Activated naive CD4-positive, alpha-beta T cell (primary cell): ENCODE measurements around the gene KLHL29.
"Not testable (repeated sequence)": the region's sequence is repeated elsewhere in the genome, so short reads cannot be mapped to it uniquely, and the experiment has no call there.

Experiments
- DNase-seq, 4 experiments: peaks; one replicate each; lab custom pipeline; 2025; lab: John Stamatoyannopoulos, UW

Gene KLHL29

DNA sequence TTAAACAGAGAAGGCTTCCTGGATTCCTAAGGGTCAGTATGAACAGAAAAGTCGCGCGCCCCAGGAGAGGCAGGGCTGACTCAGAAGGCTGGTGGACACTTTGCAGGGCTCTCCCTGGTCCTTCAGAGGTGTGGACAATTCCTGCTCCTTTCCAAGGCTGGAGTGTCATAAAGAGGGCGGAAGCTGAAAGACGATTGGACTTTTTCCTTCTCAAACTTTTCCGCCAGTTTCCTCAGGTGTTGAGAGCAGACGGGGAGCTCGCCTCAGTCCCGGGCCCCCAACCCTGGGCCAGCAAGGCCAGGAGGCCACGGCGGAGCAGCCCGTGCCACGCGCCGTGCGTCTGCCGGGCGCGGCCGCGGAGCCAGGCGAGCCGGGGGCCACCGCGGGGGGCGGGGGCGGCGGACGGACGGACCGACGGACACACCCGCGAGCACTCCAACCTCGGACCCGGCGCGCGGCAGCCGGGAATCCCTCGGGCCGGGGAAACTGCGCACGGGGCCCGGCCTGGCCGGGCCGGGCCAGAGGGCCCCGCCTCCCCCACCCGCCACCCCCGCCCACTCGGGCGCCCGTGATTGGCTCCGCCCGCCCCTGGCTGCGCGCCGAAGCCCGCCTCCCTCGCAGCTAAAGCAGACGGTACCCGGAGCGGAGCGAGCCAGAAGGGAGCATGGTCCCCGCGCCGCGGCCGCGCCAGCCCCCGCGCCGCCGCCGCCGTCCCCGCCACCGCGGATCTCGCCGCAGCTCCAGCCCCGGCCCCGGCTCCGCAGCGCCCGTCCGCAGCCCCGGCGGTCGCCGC, at the start of gene KLHL29:
KLHL29 (plus strand) TSS at position 629 of the 793 bp plus-strand sequence. CDS start 177,018 bp downstream, outside the sequence.
- peak; percentile 15 to 79 (median 60) for DNase-seq

DNA sequence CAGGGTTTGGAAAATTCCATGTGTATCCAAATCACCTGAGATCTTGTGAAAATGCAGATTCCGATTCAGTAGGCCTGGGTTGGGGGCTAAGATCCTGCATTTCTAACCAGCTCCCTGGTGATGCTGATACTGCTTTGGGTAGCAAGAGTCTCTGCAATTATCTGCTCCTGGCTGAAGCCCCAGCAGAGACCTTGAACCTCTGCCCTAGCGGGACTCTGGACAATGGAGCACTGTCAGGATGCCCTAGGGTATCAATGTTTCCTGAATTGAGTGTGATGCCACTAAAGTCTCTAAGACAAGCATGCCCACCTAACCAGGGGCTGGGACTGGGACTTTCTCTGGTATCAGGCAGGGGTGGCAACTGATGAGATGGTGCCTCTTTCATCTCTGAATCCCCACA, 49.4 kb upstream of the KLHL29 start:
- no peak for DNase-seq

DNA sequence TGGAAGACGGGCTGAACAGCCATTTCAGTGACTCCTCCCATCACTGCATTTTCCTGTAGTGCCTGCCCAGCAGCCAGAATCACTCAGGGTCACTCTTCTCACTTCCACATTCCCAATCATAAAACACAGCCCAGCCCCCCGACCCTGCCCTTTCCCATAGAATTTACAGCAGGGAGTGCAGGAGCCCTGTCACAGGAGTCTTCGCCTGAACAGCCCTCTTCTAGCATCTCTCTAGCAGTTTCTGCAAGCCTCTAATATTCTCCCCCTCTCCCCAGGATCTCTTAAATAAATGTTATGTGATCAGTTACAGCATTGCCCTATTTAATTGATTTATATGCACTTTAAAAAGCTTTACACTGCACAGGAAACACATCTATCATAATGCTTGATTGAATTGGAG, 42.9 kb upstream of the KLHL29 start:
- DNase-seq = no peak

DNA sequence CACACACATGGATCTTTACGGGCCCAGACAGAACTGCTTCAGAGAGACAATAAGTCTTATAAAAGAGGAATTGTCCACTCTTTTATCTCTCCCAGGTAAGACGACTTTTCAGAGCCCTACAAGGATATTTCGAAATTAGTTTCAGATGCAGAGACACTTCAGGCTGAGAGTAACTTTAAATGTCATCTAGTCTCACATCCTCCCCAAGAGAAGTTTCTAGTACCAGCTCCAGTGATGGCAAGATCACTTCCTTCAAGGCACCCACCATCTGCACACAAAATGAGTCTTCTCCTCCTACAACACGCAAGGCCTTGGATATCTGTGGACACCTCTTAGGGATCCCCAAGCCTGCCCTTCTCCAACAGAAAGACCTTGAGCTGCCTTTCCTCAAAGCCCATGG, 39.0 kb upstream of the KLHL29 start:
- no peak for DNase-seq

DNA sequence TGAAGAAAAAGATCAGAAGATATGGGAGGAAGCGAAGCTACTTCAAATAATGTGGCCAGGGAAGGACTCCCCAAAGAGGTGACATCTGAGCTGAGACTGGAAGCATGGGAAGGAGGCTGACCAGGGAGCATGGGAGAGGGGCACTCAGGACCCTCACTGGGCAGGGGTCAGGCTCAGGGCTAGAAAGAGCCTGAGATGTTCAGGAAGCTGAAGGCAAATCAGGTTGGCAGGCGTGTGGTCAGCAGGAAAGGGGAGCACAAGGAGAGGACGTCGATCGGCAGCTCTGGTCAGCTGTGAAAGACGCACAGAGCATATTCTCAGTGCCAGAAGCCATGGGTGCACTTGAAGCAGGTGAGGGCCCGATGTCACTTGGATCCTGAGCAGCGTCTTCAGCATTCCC, 38.2 kb upstream of the KLHL29 start:
- DNase-seq = no peak

DNA sequence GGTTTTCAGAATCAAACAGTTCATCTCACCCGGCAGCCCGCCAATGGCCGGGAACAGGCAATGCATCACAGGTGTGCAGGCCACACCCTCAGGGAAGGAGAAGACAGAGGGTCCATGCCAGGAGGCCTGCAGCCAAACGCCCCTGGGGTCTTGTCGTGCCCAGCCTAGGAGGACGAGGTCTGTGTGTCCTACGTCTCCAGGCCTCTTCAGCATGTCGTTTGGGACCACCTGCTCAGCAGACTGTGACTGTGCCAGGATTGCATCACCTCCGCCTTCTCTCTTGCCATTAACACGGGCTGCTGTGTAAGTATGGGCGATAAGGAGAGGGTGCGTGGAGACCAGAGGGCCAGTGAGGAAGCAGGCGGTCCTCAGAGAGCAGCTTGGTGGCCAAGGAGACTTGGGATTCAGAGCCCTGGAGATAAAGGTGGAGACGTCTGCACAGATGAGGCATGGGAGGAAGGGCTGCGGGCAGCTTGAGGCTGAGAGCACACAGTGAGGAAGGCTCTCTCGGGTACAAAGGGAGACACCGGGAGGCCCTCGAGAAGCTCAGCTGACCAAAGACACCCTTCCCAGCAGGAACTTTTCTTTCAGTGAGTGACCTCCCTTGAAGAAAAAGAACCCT, 37.4 kb upstream of the KLHL29 start:
- DNase-seq = no peak

DNA sequence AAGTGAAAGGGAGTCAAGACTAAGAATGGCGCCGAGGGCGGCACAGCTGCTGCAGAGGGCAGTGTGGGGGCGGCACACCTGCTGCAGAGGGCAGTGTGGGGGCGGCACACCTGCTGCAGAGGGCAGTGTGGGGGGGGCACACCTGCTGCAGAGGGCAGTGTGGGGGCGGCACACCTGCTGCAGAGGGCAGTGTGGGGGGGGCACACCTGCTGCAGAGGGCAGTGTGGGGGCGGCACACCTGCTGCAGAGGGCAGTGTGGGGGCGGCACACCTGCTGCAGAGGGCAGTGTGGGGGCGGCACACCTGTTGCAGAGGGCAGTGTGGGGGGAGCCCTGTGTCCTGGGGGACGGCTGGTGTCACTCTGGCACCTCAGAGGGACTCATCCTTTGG, 36.9 kb upstream of the KLHL29 start:
- not testable (repeated sequence) for DNase-seq

DNA sequence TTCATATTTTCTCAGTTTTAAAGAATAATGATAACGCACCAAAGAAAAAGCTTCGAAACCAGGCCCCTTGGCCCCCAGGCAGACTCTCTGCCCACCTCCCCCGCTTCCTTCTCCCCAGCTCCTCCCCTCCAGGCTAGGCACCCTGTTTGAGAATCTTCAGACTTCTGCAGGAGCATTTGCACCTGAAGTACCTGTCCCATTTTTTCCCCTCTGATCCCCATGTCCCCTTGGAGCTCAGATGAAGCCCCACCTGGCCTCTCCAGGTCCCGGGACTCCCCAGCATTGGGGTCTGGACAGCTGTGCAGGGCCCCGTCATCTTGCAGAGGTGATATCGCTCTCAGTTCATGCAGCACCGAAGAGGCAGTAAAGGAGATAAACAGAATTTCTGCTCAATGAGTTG, 35.5 kb upstream of the KLHL29 start:
- DNase-seq = no peak

DNA sequence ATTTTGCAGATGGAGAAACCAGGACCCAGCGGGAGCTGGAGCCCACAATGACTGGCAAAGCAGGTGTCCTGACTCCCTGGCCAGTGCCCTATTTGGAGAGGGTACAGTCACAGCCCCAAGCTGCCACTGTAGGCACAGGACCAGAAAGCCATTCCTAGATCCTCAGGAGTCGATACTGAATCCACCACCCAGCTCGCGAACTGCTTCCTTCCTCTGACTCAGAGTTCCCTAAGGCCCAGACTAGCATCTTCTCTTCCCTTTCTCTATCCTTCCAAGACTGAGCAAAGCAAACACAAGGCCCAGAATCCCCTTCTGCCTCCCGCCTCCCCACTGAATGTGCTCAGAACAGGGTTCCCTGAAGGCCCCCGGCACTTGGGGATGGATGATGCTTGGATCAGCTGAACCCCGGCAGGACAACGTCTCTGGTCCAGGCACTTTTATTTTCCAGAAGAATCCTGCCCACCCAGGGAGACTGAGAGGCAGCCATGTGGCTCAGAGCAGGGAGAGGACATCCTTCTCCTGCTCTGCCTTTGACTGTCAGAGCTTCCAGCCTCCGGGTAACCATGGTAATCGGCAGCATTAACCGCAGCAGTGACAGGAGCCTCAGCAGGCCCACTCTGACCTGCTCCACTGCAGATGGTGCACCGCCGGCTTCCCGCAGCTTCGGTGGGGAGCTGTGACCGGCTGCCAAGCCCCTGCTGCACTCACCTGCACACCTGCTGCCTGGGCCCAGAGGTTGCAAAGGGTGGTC, 34.8 kb upstream of the KLHL29 start:
- DNase-seq = no peak

DNA sequence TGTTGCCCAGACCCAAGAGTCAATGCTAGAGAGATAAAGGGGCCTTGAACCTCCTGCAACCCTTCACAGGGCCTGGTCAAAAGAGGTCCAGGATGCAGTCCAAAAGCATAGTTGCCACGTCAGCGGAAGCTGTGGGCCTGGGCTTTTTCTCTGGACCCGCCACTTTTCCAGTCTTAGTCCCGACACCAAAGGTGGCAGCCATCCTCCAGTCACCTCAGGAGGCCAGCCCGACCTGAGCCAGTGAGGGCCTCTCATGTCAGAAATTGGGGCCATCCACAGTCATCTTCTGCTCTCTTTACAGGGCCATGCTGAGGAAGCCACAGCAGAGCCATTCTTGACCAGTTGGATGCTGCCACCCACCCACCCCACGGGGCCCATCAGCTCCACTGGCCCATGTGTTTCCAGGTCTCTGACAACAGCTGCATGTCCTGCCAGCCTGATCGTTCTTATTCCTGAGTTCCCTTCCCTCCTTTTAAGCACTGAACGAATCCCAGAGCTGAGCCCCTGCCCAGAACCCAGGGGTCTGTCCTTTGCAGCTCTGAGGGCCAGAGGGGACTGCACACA, 34.1 kb upstream of the KLHL29 start:
- no peak for DNase-seq

DNA sequence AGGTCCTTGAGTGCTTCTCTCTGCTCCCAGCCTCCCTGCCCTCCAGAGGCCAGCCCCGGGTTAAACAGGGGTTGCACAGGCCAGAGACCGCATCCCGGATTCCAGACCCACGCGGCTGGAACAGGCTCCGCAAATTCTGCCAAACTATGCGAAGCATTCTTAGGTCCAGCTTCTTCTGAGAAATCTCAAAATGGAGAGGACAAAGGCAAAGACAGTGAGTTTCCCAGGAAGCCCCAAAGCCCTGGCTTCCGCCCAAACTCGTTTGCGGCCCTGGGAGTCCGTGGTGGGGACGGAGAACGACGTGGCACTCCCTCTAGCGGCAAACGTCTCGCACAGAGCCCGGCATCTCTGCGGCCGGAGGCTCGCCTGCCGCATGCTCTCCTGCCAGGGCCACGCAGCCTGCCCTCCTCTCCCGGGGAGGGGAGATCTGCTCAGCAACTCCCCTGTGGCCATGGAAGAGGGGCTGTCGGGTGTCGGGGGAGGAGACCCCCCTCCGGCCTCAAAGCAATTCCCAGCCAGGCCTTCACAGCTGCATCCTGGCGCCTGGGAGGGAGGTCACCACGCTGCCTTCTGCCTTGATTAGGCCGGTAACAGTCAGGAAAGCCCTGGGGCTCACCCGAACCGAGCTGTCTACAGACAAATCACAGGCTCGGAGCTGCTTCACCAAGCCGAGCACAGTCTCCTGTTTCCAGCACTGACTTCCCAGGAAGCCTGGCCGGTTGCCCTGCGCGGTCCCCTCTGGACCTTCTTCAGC, 33.4 kb upstream of the KLHL29 start:
- peak; percentile 10 to 49 (median 36) for DNase-seq

DNA sequence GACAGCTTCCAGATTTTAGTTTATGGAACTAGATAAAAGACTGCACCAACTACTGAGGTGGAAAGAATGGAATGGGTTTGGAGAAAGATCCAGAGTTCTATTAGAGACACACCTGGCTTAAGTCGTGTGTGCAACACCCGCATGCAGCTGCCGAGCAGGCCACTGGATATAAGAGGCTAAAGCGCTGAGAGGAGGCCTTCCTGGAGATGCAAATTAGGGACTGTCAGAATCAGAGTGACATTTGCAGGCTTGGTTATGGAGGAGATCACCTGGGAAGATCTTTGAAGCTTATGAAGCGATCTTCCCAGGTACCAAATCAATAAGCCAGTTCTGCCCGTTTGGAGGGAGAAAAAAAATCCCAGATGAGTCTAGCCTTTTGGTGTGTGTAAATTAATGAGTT, 30.4 kb upstream of the KLHL29 start:
- no peak for DNase-seq

DNA sequence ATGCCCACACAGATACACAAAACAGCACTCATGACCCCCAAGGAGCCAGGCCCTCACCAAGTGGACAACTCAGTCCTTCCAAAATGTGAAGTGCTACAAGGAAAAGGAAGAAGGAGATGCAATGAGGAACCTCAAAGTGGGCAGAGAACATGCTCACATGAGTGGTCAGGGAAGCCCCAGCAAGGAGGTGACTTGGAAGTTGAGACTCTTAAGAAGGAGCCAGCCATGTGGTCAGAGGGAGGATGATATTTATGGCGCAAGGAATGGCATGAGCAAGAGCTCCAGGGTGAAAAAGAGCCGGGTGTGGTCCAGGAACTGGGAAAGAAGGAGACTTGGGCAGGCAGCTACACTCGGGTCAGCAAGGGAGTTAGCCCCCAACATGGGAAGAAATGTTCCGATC, 30.0 kb upstream of the KLHL29 start:
- DNase-seq = no peak

DNA sequence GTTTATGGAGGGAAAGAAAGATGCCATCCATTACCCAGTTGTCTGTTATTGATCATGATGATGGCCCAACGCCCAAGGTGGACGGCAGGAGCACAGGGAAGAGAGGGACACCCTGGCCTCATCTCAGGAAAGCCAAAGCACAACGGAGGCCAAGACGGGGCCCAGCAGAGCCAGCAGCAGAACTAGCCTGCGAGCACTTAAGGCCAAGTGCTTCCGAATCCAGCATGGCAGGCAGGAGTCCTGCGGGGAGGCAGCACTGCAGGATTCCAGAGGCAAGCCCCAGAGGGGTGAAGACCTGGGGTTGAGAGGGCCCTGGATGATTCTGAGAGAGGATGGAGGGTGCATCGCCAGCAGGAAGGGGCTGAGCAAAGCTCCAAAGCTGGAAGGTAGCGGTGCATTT, 28.3 kb upstream of the KLHL29 start:
- DNase-seq = no peak

DNA sequence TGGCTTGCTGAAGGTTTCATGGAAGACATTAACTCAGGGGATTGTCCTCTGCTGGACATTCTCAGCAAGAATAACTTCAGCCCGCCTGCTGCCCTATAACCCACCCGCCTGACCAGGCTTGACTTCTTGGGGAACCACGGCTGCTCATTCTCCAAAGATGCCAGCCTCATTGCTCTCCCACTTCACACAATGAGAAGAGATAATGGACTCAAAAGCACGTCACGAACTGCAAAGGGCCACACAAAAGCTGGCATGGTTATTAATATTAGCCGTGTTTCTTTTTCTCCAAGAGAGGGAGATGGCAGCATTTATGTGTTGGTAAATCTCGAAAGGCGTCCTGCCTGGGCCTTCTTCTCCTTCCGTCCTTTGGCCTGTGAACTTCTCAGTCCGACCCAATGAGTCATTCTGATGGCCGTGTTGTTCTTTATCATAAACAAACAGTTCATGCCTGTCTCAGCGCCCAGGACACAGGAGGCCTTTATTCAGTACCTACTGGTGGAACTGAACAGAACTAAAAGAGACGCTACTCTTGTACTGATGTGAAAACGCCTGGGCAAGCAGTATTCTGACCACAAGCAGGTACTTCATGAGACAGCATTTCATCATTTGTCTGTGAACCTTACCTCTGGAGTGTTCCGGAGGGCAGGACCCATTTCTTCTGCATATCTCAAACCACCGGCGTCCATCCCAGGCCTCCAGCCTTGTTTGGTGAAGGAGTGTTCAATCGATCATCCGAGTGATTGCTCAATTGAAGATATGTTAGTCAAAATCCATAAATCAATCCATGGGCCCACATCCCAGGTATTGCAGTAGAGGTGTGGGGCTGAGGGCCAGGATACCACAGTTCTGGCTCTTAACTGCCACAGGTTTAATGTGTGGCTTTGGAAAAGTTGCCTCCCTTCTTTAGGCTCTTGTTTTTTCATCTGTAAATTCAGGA, 25.1 kb upstream of the KLHL29 start:
- DNase-seq = no peak

DNA sequence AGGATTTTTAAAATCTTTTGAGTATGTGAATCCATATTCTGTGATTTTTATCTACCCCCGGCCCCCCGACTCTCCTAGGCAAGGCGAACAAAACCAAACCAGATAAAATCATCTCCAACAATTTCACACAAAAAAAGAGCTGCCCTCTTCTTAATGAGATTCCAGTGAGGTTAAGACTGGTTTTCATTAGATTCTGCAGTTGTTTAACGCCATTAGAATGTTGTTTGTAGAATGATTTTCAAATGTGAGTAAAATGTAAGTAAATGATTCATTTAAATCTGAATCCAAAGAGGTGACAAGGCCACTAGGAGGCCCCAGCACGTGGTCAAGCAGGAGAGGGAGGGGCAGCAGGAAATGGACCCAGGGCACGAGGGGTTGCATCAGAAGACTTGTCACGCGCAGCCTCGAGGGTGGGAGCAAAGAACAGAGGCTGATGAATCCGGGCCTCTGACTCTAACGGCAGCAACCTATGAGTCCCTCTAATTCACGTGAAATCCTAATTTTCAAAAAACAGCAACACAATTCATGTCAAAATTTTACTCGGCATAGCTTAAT, 24.3 kb upstream of the KLHL29 start:
- DNase-seq = no peak

DNA sequence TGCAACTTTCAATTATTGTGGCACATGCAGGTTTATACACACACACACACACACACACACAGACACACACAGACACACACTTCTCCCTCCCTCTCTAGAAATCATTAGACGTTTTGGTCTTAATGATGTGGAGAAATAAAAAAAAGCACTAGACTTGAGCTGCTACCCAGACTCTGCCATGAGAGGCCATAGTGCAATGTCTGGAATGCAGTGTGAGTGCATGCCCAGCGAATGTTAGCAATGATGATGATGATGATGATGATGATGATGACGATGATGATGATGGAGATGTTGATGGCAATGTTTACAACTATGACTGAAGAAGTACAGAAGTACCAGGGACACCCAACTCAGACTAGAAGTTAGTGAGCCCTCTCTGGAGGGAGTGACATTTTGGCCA, 23.8 kb upstream of the KLHL29 start:
- no peak for DNase-seq

DNA sequence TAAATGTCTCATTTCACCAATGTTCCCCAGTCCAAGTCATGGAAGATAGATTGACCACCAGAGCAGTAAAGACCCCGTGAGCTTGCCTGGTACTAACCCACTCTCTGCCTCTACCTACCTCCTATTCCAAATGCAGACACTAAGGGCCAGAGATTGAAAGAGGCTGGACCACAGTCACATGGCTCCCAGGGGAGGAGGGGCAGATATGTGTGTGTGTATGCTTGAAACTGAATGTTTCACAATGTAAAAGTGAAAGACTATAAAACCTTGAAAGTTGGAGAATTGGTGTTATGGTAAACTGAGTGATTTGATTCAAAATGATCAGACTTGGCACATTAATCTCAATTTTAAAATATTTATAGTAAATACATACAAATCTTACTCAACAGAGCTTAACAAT, 21.7 kb upstream of the KLHL29 start:
- no peak for DNase-seq

DNA sequence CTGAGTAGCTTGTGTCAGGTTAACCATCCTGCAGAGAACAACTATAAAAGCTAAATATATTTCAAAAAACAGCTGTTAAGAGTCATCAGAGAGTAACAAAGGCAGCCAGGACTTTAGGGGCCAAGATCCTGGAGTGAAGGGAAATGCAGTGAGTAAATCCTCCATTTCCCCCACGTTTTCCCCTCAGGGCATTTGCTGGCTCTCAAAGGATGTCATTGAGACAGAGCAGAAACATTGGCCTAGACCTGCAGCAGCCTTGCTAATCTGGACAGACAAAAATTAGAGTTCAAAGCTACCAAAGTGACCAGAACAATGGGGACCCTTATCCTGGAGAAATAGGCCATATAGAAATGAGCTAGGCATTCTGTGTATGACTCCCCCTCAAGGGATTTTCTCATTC, 21.1 kb upstream of the KLHL29 start:
- DNase-seq = no peak

DNA sequence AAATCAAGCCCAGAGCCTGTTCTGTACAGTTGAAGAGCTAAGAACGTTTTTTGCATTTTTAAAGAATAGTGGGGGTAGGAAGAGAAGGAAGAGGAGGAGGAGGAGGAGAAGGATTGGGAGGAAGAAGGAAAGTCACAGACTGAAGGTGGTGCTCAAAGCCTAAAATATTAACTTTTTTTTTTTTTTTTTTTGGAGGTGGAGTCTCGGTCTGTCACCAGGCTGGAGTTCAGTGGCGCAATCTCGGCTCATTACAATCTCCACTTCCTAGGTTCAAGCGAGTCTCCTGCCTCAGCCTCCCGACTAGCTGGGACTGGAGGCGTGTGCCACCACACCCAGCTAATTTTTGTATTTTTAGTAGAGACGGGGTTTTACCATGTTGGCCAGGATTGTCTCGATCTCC, 18.3 kb upstream of the KLHL29 start:
- DNase-seq = no peak

DNA sequence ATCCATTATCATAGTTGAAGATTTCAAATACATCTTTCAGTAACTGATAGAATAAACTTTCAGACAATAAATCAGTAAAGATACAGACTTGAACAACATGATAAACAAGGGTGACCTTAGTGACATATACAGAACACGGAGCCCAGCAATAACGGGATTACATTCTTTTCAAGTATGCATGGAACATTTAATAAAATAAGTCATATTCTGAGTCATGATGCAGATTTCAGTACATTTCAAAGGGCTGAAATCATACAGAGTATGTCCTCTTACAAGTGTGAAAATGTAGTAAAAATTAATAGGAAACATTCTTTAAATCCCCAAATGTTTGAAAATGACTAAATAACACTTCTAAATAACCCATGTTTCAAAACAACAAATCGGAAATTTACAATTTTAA, 17.2 kb upstream of the KLHL29 start:
- no peak for DNase-seq
